A673 (cell line): Measurements from ENCODE around the gene MYEOV.

Experiments used
- CTCF ChIP-seq: fragments of 300-800, 200-600 bp; sonication (generic); conservative IDR thresholded peaks from 2 replicates; pipeline ENCODE4 v1.5.1; 2017; ENCODE audit warnings: low read depth, mild to moderate bottlenecking, antibody characterized with exemption, low read length, moderate library complexity, mixed read lengths
- EZH2 ChIP-seq: fragments of 200-600 bp; sonication (generic); IDR thresholded peaks from 2 replicates; pipeline ENCODE4 v1.6.1; 2017; ENCODE audit warnings: borderline replicate concordance, low read depth, mild to moderate bottlenecking, mixed read lengths, antibody characterized with exemption, low read length; ENCODE audit not compliant: poor library complexity, severe bottlenecking

GRCh38 chr11:69301455-69302401 lies 7.8 kb downstream of the MYEOV start:
- no peak for TF ChIP-seq CTCF
- no peak for TF ChIP-seq EZH2
